WTC11 (cell line): ENCODE data around the gene LAMC1.

Experiments used
- FOXK1 ChIP-seq: sonication (generic); formaldehyde crosslinking; IDR thresholded peaks from 2 replicates; pipeline ENCODE4 v1.8.0; 2022; ENCODE audit warnings: mild to moderate bottlenecking, moderate library complexity, missing genetic modification reagents
- GABPB1 ChIP-seq: sonication (generic); formaldehyde crosslinking; IDR thresholded peaks from 2 replicates; pipeline ENCODE4 v1.8.1; 2023; ENCODE audit warnings: mild to moderate bottlenecking, missing genetic modification reagents
- JUN ChIP-seq: sonication (generic); formaldehyde crosslinking; IDR thresholded peaks from 2 replicates; pipeline ENCODE4 v1.8.0; 2023; ENCODE audit warnings: mild to moderate bottlenecking, missing genetic modification reagents
- KAT7 ChIP-seq: sonication (generic); formaldehyde crosslinking; IDR thresholded peaks from 2 replicates; pipeline ENCODE4 v1.8.1; 2023; ENCODE audit warnings: missing genetic modification reagents, mild to moderate bottlenecking, borderline replicate concordance
- PRRX2 ChIP-seq: fragments of 250-450 bp; sonication (Bioruptor Pico); IDR thresholded peaks from 2 replicates; pipeline ENCODE4 v1.8.0; 2021; ENCODE audit warnings: mild to moderate bottlenecking
- TP53 ChIP-seq: sonication (generic); formaldehyde crosslinking; IDR thresholded peaks from 2 replicates; pipeline ENCODE4 v1.8.1; 2023; ENCODE audit warnings: mild to moderate bottlenecking, missing genetic modification reagents
- ZBTB21 ChIP-seq: sonication (generic); formaldehyde crosslinking; IDR thresholded peaks from 2 replicates; pipeline ENCODE4 v1.8.1; 2023; ENCODE audit warnings: mild to moderate bottlenecking, missing genetic modification reagents, borderline replicate concordance
- ZNF121 ChIP-seq: sonication (generic); formaldehyde crosslinking; IDR thresholded peaks from 2 replicates; pipeline ENCODE4 v1.8.0; 2023; ENCODE audit warnings: missing genetic modification reagents
- TF ChIP-seq, protein P1 (sequence below): fragments of 200-600 bp; IDR thresholded peaks from 2 replicates; pipeline ENCODE4 v1.8.0; 2022; ENCODE audit warnings: antibody characterized with exemption
- TF ChIP-seq, protein P2 (sequence below): sonication (generic); formaldehyde crosslinking; IDR thresholded peaks from 2 replicates; pipeline ENCODE4 v1.8.1; 2022; ENCODE audit warnings: low read depth, mild to moderate bottlenecking, moderate library complexity, missing genetic modification reagents, borderline replicate concordance
- TF ChIP-seq, protein P3 (sequence below): sonication (generic); formaldehyde crosslinking; IDR thresholded peaks from 2 replicates; pipeline ENCODE4 v1.8.1; 2023; ENCODE audit warnings: mild to moderate bottlenecking, missing genetic modification reagents, moderate library complexity

DNA sequence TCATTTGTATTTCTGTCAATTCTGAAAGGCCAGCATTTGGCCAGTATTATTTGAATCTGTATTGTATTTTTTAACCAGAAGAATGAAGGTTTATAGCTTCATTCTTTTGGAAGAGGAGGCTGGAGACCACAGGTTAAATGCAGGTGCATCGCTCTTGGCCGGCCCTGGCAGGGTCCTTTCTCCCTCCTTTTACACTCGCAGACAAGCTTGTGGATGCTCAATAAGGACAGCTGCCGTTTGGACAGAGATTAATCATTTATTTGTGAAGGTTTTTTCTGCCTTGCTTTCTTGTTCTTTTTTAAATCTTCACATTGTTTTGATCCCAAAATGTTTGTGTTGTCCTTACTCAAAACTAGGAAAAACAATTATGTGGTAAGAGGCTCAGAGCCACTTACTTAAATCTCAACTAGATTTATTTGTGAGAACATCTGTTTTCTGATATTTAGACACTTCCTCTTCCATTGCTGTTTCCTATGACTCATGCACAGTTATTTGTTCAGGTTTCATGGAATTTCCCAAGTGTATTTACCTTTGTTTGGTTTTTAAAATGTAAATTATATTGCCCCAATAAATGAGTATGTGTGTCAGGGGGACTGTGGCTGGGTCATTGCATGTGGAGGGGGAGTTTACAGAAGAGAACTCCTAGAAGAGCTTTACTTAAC, 116.2 kb downstream of the LAMC1 start:
- TF ChIP-seq, protein P1, sequence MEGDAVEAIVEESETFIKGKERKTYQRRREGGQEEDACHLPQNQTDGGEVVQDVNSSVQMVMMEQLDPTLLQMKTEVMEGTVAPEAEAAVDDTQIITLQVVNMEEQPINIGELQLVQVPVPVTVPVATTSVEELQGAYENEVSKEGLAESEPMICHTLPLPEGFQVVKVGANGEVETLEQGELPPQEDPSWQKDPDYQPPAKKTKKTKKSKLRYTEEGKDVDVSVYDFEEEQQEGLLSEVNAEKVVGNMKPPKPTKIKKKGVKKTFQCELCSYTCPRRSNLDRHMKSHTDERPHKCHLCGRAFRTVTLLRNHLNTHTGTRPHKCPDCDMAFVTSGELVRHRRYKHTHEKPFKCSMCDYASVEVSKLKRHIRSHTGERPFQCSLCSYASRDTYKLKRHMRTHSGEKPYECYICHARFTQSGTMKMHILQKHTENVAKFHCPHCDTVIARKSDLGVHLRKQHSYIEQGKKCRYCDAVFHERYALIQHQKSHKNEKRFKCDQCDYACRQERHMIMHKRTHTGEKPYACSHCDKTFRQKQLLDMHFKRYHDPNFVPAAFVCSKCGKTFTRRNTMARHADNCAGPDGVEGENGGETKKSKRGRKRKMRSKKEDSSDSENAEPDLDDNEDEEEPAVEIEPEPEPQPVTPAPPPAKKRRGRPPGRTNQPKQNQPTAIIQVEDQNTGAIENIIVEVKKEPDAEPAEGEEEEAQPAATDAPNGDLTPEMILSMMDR = no peak
- TF ChIP-seq, protein P2, sequence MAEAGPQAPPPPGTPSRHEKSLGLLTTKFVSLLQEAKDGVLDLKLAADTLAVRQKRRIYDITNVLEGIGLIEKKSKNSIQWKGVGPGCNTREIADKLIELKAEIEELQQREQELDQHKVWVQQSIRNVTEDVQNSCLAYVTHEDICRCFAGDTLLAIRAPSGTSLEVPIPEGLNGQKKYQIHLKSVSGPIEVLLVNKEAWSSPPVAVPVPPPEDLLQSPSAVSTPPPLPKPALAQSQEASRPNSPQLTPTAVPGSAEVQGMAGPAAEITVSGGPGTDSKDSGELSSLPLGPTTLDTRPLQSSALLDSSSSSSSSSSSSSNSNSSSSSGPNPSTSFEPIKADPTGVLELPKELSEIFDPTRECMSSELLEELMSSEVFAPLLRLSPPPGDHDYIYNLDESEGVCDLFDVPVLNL (CRISPR knock-in tag) = no peak
- TF ChIP-seq PRRX2 (CRISPR knock-in tag) = no peak
- no peak for TF ChIP-seq FOXK1 (CRISPR knock-in tag)
- TF ChIP-seq ZNF121 (CRISPR knock-in tag) = no peak
- no peak for TF ChIP-seq ZBTB21
- no peak for TF ChIP-seq JUN
- TF ChIP-seq GABPB1 (CRISPR knock-in tag) = no peak
- TF ChIP-seq, protein P3, sequence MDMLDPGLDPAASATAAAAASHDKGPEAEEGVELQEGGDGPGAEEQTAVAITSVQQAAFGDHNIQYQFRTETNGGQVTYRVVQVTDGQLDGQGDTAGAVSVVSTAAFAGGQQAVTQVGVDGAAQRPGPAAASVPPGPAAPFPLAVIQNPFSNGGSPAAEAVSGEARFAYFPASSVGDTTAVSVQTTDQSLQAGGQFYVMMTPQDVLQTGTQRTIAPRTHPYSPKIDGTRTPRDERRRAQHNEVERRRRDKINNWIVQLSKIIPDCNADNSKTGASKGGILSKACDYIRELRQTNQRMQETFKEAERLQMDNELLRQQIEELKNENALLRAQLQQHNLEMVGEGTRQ (CRISPR knock-in tag) = no peak
- TF ChIP-seq TP53 (CRISPR knock-in tag) = no peak
- TF ChIP-seq KAT7 = no peak
